HepG2 (cell line): ENCODE data around the gene TMEM50B. TPM values are rescaled to one million over a fixed set of nuclear protein-coding genes. Genes with fewer than 3 reads are reported as not detected.

Experiments
- ATAC-seq: fragments of 200-7000 bp; cut with Tn5 transposase; 3 replicates; pipeline ENCODE4 v1.9.1; 2020; ENCODE audit warnings: mild to moderate bottlenecking, moderate library complexity
- BruUV-seq: library from RNA; stranded (reverse); fragments of 400-500 nt; replicated peaks from 2 replicates; lab custom pipeline; 2021; lab: Mats Ljungman, UMichigan
- CTCF ChIA-PET: fragments of 300-600 bp; formaldehyde crosslinking; extraction: SDS; loops from one replicate; lab custom pipeline; 2021; ENCODE audit warnings: low total read pairs, inconsistent platforms, low intra/inter-chr PET ratio; lab: Yijun Ruan, JAX
- POLR2A ChIA-PET: fragments of 350-600 bp; sonication (Branson Sonifier 250); formaldehyde crosslinking; loops from one replicate; lab custom pipeline; 2020; ENCODE audit warnings: antibody characterized with exemption, inconsistent platforms; lab: Yijun Ruan, JAX
- DNase-seq: peaks from one replicate; pipeline ENCODE4 v3.0.0-alpha.2; 2015; ENCODE audit warnings: low spot score
- FAIRE-seq: peaks from 3 replicates; lab custom pipeline; 2011; peaks lifted over from hg19 to GRCh38; lab: Jason Lieb, UNC
- H2AFZ ChIP-seq: one replicate; pipeline ENCODE4 v1.6.1; 2011; ENCODE audit warnings: low read length, inconsistent platforms
- H3K27ac ChIP-seq: fragments of 300-600 bp; 3 replicates; pipeline ENCODE4 v1.8.0; 2011; ENCODE audit warnings: mixed run types, mild to moderate bottlenecking, mixed read lengths, low read length, inconsistent platforms; ENCODE audit not compliant: insufficient read depth; ENCODE audit errors: extremely low read length
- H3K27me3 ChIP-seq, 2 experiments: fragments of 200-600 bp in 1 of 2; 2 replicates in 1 of 2; 3 replicates in 1 of 2; pipeline versions ENCODE4 v1.6.0 to v1.8.0; 2011; ENCODE audit warnings: low read length in 2 of 2, mild to moderate bottlenecking in 2 of 2, moderate library complexity in 2 of 2, inconsistent platforms in 1 of 2; ENCODE audit not compliant: insufficient read depth in 2 of 2, control insufficient read depth in 1 of 2
- H3K36me3 ChIP-seq, 2 experiments: fragments of 200-600 bp in 1 of 2; replicated peaks in 1 of 2; 2 replicates in 1 of 2; 3 replicates in 1 of 2; pipeline versions ENCODE4 v1.5.1 to v1.8.0; 2011; ENCODE audit warnings: low read length in 2 of 2, inconsistent platforms in 1 of 2; ENCODE audit not compliant: insufficient read depth in 2 of 2, control insufficient read depth in 1 of 2
- H3K4me1 ChIP-seq: 2 replicates; pipeline ENCODE4 v1.5.1; 2012; ENCODE audit warnings: low read length, inconsistent platforms; ENCODE audit not compliant: insufficient read depth
- H3K4me2 ChIP-seq: 2 replicates; pipeline ENCODE4 v1.6.0; 2011; ENCODE audit warnings: low read depth, low read length, inconsistent platforms
- H3K4me3 ChIP-seq, 3 experiments: fragments of 200-600 bp in 1 of 3; sonication (generic), shearing (Covaris generic) in 1 of 3; replicated peaks in 1 of 3; 2 replicates each; pipeline ENCODE4 v1.5.1; 2011 to 2016; ENCODE audit warnings: low read length in 3 of 3, inconsistent platforms in 2 of 3, low read depth in 2 of 3, mild to moderate bottlenecking in 2 of 3, control low read depth in 1 of 3, mixed read lengths in 1 of 3; ENCODE audit not compliant: insufficient read depth in 1 of 3
- H3K79me2 ChIP-seq: one replicate; pipeline ENCODE4 v1.6.1; 2011; ENCODE audit warnings: low read length, inconsistent platforms; ENCODE audit not compliant: insufficient read depth
- H3K9ac ChIP-seq: 2 replicates; pipeline ENCODE4 v1.6.0; 2011; ENCODE audit warnings: mild to moderate bottlenecking, low read depth, low read length, inconsistent platforms; ENCODE audit not compliant: insufficient read depth
- H3K9me3 ChIP-seq: 2 replicates; pipeline ENCODE4 v1.5.1; 2012; ENCODE audit warnings: mild to moderate bottlenecking, low read length
- H4K20me1 ChIP-seq: 2 replicates; pipeline ENCODE4 v1.6.0; 2011; ENCODE audit warnings: inconsistent platforms, mild to moderate bottlenecking, low read length, moderate library complexity; ENCODE audit not compliant: insufficient read depth
- CENPX ChIP-seq: sonication (generic); formaldehyde crosslinking; IDR thresholded peaks from 2 replicates; pipeline ENCODE4 v1.9.0; 2021; ENCODE audit warnings: mild to moderate bottlenecking, missing genetic modification reagents, moderate library complexity
- E2F1 ChIP-seq: sonication (generic); formaldehyde crosslinking; IDR thresholded peaks from 2 replicates; pipeline ENCODE4 v1.5.0; 2020; ENCODE audit warnings: missing genetic modification reagents
- EP300 ChIP-seq, 3 experiments: sonication (generic) in 1 of 3; formaldehyde crosslinking in 1 of 3; IDR thresholded peaks; 2 replicates each; pipeline versions ENCODE4 v1.5.1 to v1.6.1; 2011 to 2020; ENCODE audit warnings: low read depth in 2 of 3, low read length in 2 of 3, borderline replicate concordance in 1 of 3, improper control_type of control experiment in 1 of 3, mild to moderate bottlenecking in 1 of 3, missing genetic modification reagents in 1 of 3, moderate library complexity in 1 of 3
- ESRRA ChIP-seq: sonication (generic); formaldehyde crosslinking; IDR thresholded peaks from 2 replicates; pipeline ENCODE4 v1.5.1; 2020; ENCODE audit warnings: mild to moderate bottlenecking, low read depth, missing genetic modification reagents
- GFI1 ChIP-seq: sonication (generic); formaldehyde crosslinking; IDR thresholded peaks from 2 replicates; pipeline ENCODE4 v1.5.0; 2020; ENCODE audit warnings: missing genetic modification reagents, mild to moderate bottlenecking, borderline replicate concordance
- NR2C2 ChIP-seq: sonication (generic); formaldehyde crosslinking; IDR thresholded peaks from 2 replicates; pipeline ENCODE4 v1.4.0; 2020; ENCODE audit warnings: missing genetic modification reagents, mild to moderate bottlenecking, moderate library complexity, borderline replicate concordance
- PBX2 ChIP-seq: IDR thresholded peaks from 2 replicates; pipeline ENCODE4 v1.6.1; 2016; ENCODE audit warnings: control low read depth
- RFX3 ChIP-seq: IDR thresholded peaks from 2 replicates; pipeline ENCODE4 v1.6.1; 2016; ENCODE audit warnings: missing biosample characterization, missing genetic modification reagents
- SETDB1 ChIP-seq: sonication (generic); formaldehyde crosslinking; IDR thresholded peaks from 2 replicates; pipeline ENCODE4 v1.5.1; 2020; ENCODE audit warnings: missing genetic modification reagents, mild to moderate bottlenecking, borderline replicate concordance
- THAP7 ChIP-seq: sonication (generic); formaldehyde crosslinking; IDR thresholded peaks from 2 replicates; pipeline ENCODE4 v1.8.1; 2023; ENCODE audit warnings: mild to moderate bottlenecking, missing genetic modification reagents
- XBP1 ChIP-seq: sonication (generic); formaldehyde crosslinking; IDR thresholded peaks from 2 replicates; pipeline ENCODE4 v1.5.0; 2020; ENCODE audit warnings: missing genetic modification reagents
- ZNF383 ChIP-seq: sonication (generic); formaldehyde crosslinking; IDR thresholded peaks from 2 replicates; pipeline ENCODE4 v1.4.0; 2020; ENCODE audit warnings: missing genetic modification reagents, mild to moderate bottlenecking, borderline replicate concordance
- ZNF432 ChIP-seq: sonication (generic); formaldehyde crosslinking; IDR thresholded peaks from 2 replicates; pipeline ENCODE4 v1.5.0; 2020; ENCODE audit warnings: missing genetic modification reagents, mild to moderate bottlenecking, borderline replicate concordance
- ZNF510 ChIP-seq: sonication (generic); formaldehyde crosslinking; IDR thresholded peaks from 2 replicates; pipeline ENCODE4 v1.4.0; 2020; ENCODE audit warnings: low read depth, mild to moderate bottlenecking, missing genetic modification reagents
- ZNF558 ChIP-seq: sonication (generic); formaldehyde crosslinking; IDR thresholded peaks from 2 replicates; pipeline ENCODE4 v1.9.0; 2022; ENCODE audit warnings: mild to moderate bottlenecking, missing genetic modification reagents, borderline replicate concordance
- ZNF766 ChIP-seq: sonication (generic); formaldehyde crosslinking; IDR thresholded peaks from 2 replicates; pipeline ENCODE4 v1.5.0; 2020; ENCODE audit warnings: missing genetic modification reagents, borderline replicate concordance
- ZNF780A ChIP-seq: sonication (generic); formaldehyde crosslinking; IDR thresholded peaks from 2 replicates; pipeline ENCODE4 v1.8.0; 2022; ENCODE audit warnings: mild to moderate bottlenecking, missing genetic modification reagents, moderate library complexity
- WGBS: methylation state at CpG from one replicate; pipeline ENCODE4 v1.1.6; 2017; ENCODE audit warnings: low lambda C conversion rate; 5-methylcytosine and 5-hydroxymethylcytosine counted together
- in situ Hi-C: cut with HindIII; loops from 2 replicates; pipeline ENCODE4 v1.10.0; 2017; ENCODE audit warnings: low pct_unique_long_range_greater_than_20kb; ENCODE audit not compliant: extremely low pct_ligation_motif_present
- intact Hi-C: fragments of 100-400 bp; cut with micrococcal nuclease; formaldehyde crosslinking; loops from one replicate; pipeline ENCODE4 v1.10.0; 2022; ENCODE audit not compliant: unreplicated experiment
- polyA plus RNA-seq, 8 experiments: library from polyadenylated mRNA; depleted of rRNA in 3 of 8; stranded (reverse) in 7 of 8; unstranded in 1 of 8; fragments of >200 nt; fragmentation: Illumina TruSeq in 4 of 8; extraction: Trizol in 4 of 8; gene quantifications; 2 replicates each; pipeline versions ENCODE4 v1.2.1 to v1.2.3, GENCODE V29; 2011 to 2016; ENCODE audit warnings: low read depth in 4 of 8, missing spikeins in 1 of 8, mixed read lengths in 1 of 8; ENCODE audit not compliant: insufficient read depth in 1 of 8
- total RNA-seq, 5 experiments: library from RNA; depleted of rRNA; stranded (reverse); fragments of >200 nt; fragmentation: Illumina TruSeq; extraction: Trizol; gene quantifications; 2 replicates each; pipeline ENCODE4 v1.2.3, GENCODE V29; 2016; ENCODE audit warnings: low read depth in 1 of 5
- TF ChIP-seq, protein P1 (sequence below): IDR thresholded peaks from 2 replicates; pipeline ENCODE4 v1.6.1; 2016; ENCODE audit warnings: low read depth, control low read depth

TMEM50B gene
- total and polyA plus RNA-seq, 2 of the 13 experiments (the other 11 are each of a cell fraction or from before 2014, with no cell fraction given), result 29.9 to 46.3 TPM

- Histone ChIP-seq H3K4me3 (no peak overlapping the region), H4K20me1 (no peaks in the 10 kb centered on the region), H3K79me2 (no peaks in the 10 kb centered on the region), H2AFZ (no peak overlapping the region), H3K27ac (no peak overlapping the region), H3K27me3 (no peaks in the 10 kb centered on the region), H3K9ac (no peak overlapping the region), H3K9me3 (no peaks in the 10 kb centered on the region), H3K4me1 (no peaks in the 10 kb centered on the region), H3K4me2 (no peak overlapping the region), H3K36me3 (peaks cover 12 to 68% of the 10 kb centered on the region in 2 experiments)
- POLR2A ChIA-PET, result no interaction called here
- ATAC-seq, result no peak; the same call in 2 of the 3 replicates
- intact Hi-C loops (no loop called here), in situ Hi-C loops (no loop called here)
- CTCF ChIA-PET, result no interaction called here
- BruUV-seq, result no TSS peak
- FAIRE-seq, result no peak
- DNase-seq, result no peak
- 98% methylated on average over 8 of the region's 8 CpGs for WGBS
- TF ChIP-seq ZNF432 (CRISPR knock-in tag) (no peak), ZNF558 (no peak), SETDB1 (CRISPR knock-in tag) (no peak), XBP1 (CRISPR knock-in tag) (no peak), CENPX (CRISPR knock-in tag) (no peak), ZNF383 (CRISPR knock-in tag) (no peak), E2F1 (no peak), THAP7 (no peak), EP300 (IDR thresholded peaks at IDR 0.05; ENCODE audit: low read depth in 2 of 2, low read length in 2 of 2) (no peak), EP300 (CRISPR knock-in tag; IDR thresholded peaks at IDR 0.05; ENCODE audit: borderline replicate concordance) (no peak), ESRRA (CRISPR knock-in tag) (no peak), ZNF780A (CRISPR knock-in tag) (no peak), RFX3 (CRISPR knock-in tag) (no peak), NR2C2 (CRISPR knock-in tag) (no peak), ZNF766 (no peak), PBX2 (CRISPR knock-in tag) (no peak), GFI1 (CRISPR knock-in tag) (no peak), ZNF510 (CRISPR knock-in tag) (no peak)
- TF ChIP-seq, protein P1, sequence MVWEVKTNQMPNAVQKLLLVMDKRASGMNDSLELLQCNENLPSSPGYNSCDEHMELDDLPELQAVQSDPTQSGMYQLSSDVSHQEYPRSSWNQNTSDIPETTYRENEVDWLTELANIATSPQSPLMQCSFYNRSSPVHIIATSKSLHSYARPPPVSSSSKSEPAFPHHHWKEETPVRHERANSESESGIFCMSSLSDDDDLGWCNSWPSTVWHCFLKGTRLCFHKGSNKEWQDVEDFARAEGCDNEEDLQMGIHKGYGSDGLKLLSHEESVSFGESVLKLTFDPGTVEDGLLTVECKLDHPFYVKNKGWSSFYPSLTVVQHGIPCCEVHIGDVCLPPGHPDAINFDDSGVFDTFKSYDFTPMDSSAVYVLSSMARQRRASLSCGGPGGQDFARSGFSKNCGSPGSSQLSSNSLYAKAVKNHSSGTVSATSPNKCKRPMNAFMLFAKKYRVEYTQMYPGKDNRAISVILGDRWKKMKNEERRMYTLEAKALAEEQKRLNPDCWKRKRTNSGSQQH (CRISPR knock-in tag), result no peak
These were observed 31.1 kb upstream of the TMEM50B start for GRCh38 chr21:33510826-33511225.
